ENCODE data around the gene LAMB2. TPM values are rescaled to one million over a fixed set of nuclear protein-coding genes. Genes with fewer than 3 reads are reported as not detected.
A peak's percentile ranks its signal among the peaks of the same experiment; 100 is the strongest.

Gene LAMB2
- total and polyA plus RNA-seq, 2 donors = 24.9 to 102 TPM

DNA sequence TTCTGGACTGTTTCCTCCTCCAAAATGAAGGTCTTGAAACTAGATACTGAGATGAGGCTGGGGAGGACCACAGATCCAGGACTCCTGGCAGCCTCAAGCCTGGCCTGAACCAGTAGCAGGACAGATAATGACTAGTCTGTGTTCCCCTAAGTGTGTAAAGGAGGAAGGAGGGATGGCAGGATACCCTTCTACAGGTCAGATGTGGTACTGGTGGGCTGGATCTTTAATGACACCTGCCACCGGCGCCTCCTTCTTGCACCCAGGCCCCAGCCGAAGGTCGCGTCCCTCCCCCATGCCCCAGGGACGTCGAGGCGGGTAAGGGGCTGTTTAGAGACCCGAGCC lies 12.8 kb downstream of the LAMB2 start:
- peak overlapping the region; percentile 90 to 98 for H3K4me3 ChIP-seq (ENCODE audit: low read length in 2 of 2)
- DNase-seq (ENCODE audit: low read depth in 6 of 9, low spot score in 9 of 9) = peak in 2 of 9 donors; percentile 14 to 24
- WGBS = 0% methylated on average over 9 of the region's 9 CpGs
- no peaks in the 10 kb centered on the region for H3K9me3 ChIP-seq (ENCODE audit: control insufficient read depth in 2 of 2, insufficient read depth in 1 of 2, low read length in 1 of 2)
- peaks cover 16 to 25% of the 10 kb centered on the region in 2 donors for H3K4me1 ChIP-seq (ENCODE audit: control insufficient read depth in 2 of 2, insufficient read depth in 2 of 2, low read length in 2 of 2)
- no peaks in the 10 kb centered on the region for H3K27me3 ChIP-seq (ENCODE audit: control insufficient read depth in 2 of 2, insufficient read depth in 1 of 2, low read length in 1 of 2)
- H3K36me3 ChIP-seq (ENCODE audit: control insufficient read depth in 2 of 2, insufficient read depth in 2 of 2, low read length in 1 of 2) = peaks cover 38 to 42% of the 10 kb centered on the region in 2 donors
- H3K27ac ChIP-seq (ENCODE audit: low read depth in 1 of 2, low read length in 1 of 2) = peak overlapping the region; percentile 96 to 97

DNA sequence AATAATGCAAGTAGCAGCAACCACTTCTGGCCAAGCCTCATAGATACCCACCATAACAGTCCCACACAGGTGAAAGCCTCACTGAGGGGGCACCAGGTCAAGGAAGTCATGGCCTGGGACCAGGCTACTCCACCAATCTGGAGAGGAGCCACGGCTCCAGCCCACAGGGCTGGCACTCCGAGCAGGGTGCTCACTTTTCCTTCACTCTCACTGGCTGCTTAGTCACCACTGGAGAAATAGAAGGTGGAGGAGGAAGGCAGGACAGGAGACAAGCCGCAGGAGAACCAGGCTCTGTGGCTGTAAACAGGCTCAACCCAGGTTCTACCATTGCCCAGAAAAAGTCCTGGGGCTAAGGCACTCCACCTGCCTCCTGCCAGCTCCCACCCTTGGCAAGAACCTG lies 13.4 kb downstream of the LAMB2 start:
- peaks cover 16 to 25% of the 10 kb centered on the region in 2 donors for H3K4me1 ChIP-seq (ENCODE audit: control insufficient read depth in 2 of 2, insufficient read depth in 2 of 2, low read length in 2 of 2)
- DNase-seq (ENCODE audit: low read depth in 6 of 9, low spot score in 9 of 9) = no peak
- H3K9me3 ChIP-seq (ENCODE audit: control insufficient read depth in 2 of 2, insufficient read depth in 1 of 2, low read length in 1 of 2) = no peaks in the 10 kb centered on the region
- H3K27ac ChIP-seq (ENCODE audit: low read depth in 1 of 2, low read length in 1 of 2) = no peak overlapping the region
- H3K27me3 ChIP-seq (ENCODE audit: control insufficient read depth in 2 of 2, insufficient read depth in 1 of 2, low read length in 1 of 2) = no peaks in the 10 kb centered on the region
- peaks cover 44 to 48% of the 10 kb centered on the region in 2 donors for H3K36me3 ChIP-seq (ENCODE audit: control insufficient read depth in 2 of 2, insufficient read depth in 2 of 2, low read length in 1 of 2)
- peak overlapping the region; percentile 90 to 98 for H3K4me3 ChIP-seq (ENCODE audit: low read length in 2 of 2)
- 86% methylated on average over 3 of the region's 3 CpGs for WGBS

DNA sequence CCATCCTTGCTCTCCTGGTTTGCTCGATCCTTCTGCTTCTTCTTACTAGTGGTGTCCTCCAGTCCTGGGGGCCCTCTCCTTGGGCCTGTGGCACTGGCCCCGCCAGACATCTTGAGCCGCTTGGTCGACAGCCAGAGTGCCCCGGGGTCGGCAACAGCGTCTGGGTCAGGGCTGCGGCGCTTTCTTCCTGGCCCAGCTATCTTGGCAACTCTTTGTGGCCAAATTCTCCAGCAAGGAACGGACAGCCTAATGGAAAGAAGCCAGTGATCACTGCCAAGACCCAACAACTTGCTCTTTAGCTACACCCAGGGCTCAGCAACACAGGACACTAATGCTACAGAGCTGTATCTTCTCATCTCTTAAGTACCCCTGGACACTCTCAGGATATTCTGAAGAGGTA lies 13.8 kb downstream of the LAMB2 start:
- Histone ChIP-seq H3K36me3 (ENCODE audit: control insufficient read depth in 2 of 2, insufficient read depth in 2 of 2, low read length in 1 of 2) (peaks cover 48 to 52% of the 10 kb centered on the region in 2 donors), H3K27ac (ENCODE audit: low read depth in 1 of 2, low read length in 1 of 2) (no peak overlapping the region), H3K27me3 (ENCODE audit: control insufficient read depth in 2 of 2, insufficient read depth in 1 of 2, low read length in 1 of 2) (no peaks in the 10 kb centered on the region), H3K9me3 (ENCODE audit: control insufficient read depth in 2 of 2, insufficient read depth in 1 of 2, low read length in 1 of 2) (no peaks in the 10 kb centered on the region), H3K4me3 (ENCODE audit: low read length in 2 of 2) (no peak overlapping the region), H3K4me1 (ENCODE audit: control insufficient read depth in 2 of 2, insufficient read depth in 2 of 2, low read length in 2 of 2) (peaks cover 16 to 25% of the 10 kb centered on the region in 2 donors)
- 97% methylated on average over 10 of the region's 10 CpGs for WGBS
- no peak for DNase-seq (ENCODE audit: low read depth in 6 of 9, low spot score in 9 of 9)

DNA sequence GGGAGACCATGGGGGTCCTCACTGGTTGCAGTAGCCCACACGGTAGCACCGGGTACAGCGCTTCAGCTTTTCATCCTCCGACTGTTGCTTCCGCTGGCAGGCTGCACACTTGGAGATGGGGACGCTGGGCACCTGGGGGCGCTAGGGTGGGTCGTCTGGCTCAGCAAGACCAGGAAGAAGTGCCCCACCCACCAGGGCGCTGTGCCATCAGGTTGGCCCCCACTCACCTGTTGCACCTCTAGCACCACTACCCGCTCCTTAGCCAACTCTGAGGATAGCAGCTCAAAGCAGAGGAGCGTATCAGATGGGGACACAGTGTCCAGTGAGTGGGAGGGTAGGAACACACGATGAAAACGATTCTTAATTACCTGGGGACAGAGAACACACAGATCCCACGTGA lies 20.6 kb downstream of the LAMB2 start:
- peaks cover 0 to 1% of the 10 kb centered on the region in 2 donors for H3K9me3 ChIP-seq (ENCODE audit: control insufficient read depth in 2 of 2, insufficient read depth in 1 of 2, low read length in 1 of 2)
- no peaks in the 10 kb centered on the region for H3K27me3 ChIP-seq (ENCODE audit: control insufficient read depth in 2 of 2, insufficient read depth in 1 of 2, low read length in 1 of 2)
- H3K4me3 ChIP-seq (ENCODE audit: low read length in 2 of 2) = no peak overlapping the region
- peaks cover 92 to 98% of the 10 kb centered on the region in 2 donors for H3K36me3 ChIP-seq (ENCODE audit: control insufficient read depth in 2 of 2, insufficient read depth in 2 of 2, low read length in 1 of 2)
- no peak overlapping the region for H3K27ac ChIP-seq (ENCODE audit: low read depth in 1 of 2, low read length in 1 of 2)
- no peak for DNase-seq (ENCODE audit: low read depth in 6 of 9, low spot score in 9 of 9)
- H3K4me1 ChIP-seq (ENCODE audit: control insufficient read depth in 2 of 2, insufficient read depth in 2 of 2, low read length in 2 of 2) = no peaks in the 10 kb centered on the region
- WGBS = 98% methylated on average over 14 of the region's 14 CpGs

DNA sequence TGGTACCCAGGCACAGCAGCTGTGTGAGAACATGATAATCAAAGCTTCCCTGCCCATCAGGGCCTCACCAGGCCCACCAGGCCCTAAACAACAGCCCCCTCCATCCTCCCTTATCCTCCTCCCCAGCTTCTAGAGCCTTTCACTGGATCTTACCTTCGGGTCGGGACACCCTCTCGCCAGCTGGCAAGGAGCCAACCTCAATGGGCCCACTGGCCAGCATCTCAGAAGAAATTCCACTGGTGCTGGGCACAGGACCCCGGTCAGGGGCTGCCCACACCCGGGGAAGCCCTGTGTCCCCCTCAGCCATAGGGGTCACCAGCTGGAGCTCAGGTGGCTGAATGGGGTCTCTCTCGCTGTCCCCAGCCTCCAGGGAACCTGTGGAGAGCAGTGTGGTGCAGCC lies 21.5 kb downstream of the LAMB2 start:
- 98% methylated on average over 6 of the region's 6 CpGs for WGBS
- H3K27me3 ChIP-seq (ENCODE audit: control insufficient read depth in 2 of 2, insufficient read depth in 1 of 2, low read length in 1 of 2) = no peaks in the 10 kb centered on the region
- no peak for DNase-seq (ENCODE audit: low read depth in 6 of 9, low spot score in 9 of 9)
- peaks cover 0 to 1% of the 10 kb centered on the region in 2 donors for H3K9me3 ChIP-seq (ENCODE audit: control insufficient read depth in 2 of 2, insufficient read depth in 1 of 2, low read length in 1 of 2)
- H3K27ac ChIP-seq (ENCODE audit: low read depth in 1 of 2, low read length in 1 of 2) = no peak overlapping the region
- H3K4me3 ChIP-seq (ENCODE audit: low read length in 2 of 2) = no peak overlapping the region
- peaks cover 83 to 92% of the 10 kb centered on the region in 2 donors for H3K36me3 ChIP-seq (ENCODE audit: control insufficient read depth in 2 of 2, insufficient read depth in 2 of 2, low read length in 1 of 2)
- no peaks in the 10 kb centered on the region for H3K4me1 ChIP-seq (ENCODE audit: control insufficient read depth in 2 of 2, insufficient read depth in 2 of 2, low read length in 2 of 2)

DNA sequence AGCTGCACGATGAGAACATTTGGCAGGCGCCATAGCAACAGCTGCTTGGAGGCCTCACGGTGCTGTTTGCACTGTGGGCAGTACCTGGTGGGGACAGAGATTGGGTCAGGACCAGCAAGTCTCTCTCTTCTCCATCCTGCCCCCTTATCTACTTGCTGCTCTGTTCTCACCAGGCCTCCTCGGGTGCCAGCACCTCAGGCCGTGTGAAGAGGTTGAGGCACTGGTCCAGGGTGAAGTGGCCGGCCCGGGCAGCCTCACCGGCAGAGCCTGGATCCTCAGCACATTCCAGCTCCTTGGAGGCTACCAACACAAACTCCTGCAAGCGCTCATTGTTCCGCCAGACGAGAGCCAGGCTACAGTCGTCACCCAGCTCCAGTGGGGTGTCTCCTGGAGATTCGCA lies 22.1 kb downstream of the LAMB2 start:
- DNase-seq (ENCODE audit: low read depth in 6 of 9, low spot score in 9 of 9) = no peak
- H3K36me3 ChIP-seq (ENCODE audit: control insufficient read depth in 2 of 2, insufficient read depth in 2 of 2, low read length in 1 of 2) = peaks cover 77 to 89% of the 10 kb centered on the region in 2 donors
- no peaks in the 10 kb centered on the region for H3K4me1 ChIP-seq (ENCODE audit: control insufficient read depth in 2 of 2, insufficient read depth in 2 of 2, low read length in 2 of 2)
- H3K9me3 ChIP-seq (ENCODE audit: control insufficient read depth in 2 of 2, insufficient read depth in 1 of 2, low read length in 1 of 2) = peaks cover 0 to 1% of the 10 kb centered on the region in 2 donors
- H3K4me3 ChIP-seq (ENCODE audit: low read length in 2 of 2) = no peak overlapping the region
- no peak overlapping the region for H3K27ac ChIP-seq (ENCODE audit: low read depth in 1 of 2, low read length in 1 of 2)
- no peaks in the 10 kb centered on the region for H3K27me3 ChIP-seq (ENCODE audit: control insufficient read depth in 2 of 2, insufficient read depth in 1 of 2, low read length in 1 of 2)
- WGBS = 97% methylated on average over 13 of the region's 13 CpGs

DNA sequence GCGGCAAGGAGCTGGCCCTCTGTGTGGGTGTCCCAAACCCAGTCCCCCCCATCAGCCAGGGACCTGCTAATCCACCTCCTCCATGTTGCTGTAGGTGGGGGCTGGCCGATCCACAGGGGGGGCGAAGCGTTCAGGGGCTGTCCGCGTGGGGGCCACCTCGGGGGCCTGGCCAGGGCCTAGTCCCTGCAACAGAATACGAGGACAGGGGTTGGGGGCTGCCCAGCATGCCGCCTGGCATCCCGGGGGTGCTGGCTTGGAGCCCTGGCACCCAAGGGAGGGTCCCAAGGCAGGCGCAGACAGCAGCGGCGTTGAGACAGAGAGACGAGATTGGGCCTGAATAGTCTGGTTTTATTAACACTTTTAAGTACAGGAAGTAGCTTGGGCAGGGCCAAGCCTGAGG lies 24.5 kb downstream of the LAMB2 start:
- no peak overlapping the region for H3K27ac ChIP-seq (ENCODE audit: low read depth in 1 of 2, low read length in 1 of 2)
- peaks cover 53 to 65% of the 10 kb centered on the region in 2 donors for H3K36me3 ChIP-seq (ENCODE audit: control insufficient read depth in 2 of 2, insufficient read depth in 2 of 2, low read length in 1 of 2)
- peaks cover 11 to 14% of the 10 kb centered on the region in 2 donors for H3K4me1 ChIP-seq (ENCODE audit: control insufficient read depth in 2 of 2, insufficient read depth in 2 of 2, low read length in 2 of 2)
- no peak for DNase-seq (ENCODE audit: low read depth in 6 of 9, low spot score in 9 of 9)
- no peak overlapping the region for H3K4me3 ChIP-seq (ENCODE audit: low read length in 2 of 2)
- 95% methylated on average over 14 of the region's 14 CpGs for WGBS
- peaks cover 1 to 10% of the 10 kb centered on the region in 2 donors for H3K9me3 ChIP-seq (ENCODE audit: control insufficient read depth in 2 of 2, insufficient read depth in 1 of 2, low read length in 1 of 2)
- no peaks in the 10 kb centered on the region for H3K27me3 ChIP-seq (ENCODE audit: control insufficient read depth in 2 of 2, insufficient read depth in 1 of 2, low read length in 1 of 2)

DNA sequence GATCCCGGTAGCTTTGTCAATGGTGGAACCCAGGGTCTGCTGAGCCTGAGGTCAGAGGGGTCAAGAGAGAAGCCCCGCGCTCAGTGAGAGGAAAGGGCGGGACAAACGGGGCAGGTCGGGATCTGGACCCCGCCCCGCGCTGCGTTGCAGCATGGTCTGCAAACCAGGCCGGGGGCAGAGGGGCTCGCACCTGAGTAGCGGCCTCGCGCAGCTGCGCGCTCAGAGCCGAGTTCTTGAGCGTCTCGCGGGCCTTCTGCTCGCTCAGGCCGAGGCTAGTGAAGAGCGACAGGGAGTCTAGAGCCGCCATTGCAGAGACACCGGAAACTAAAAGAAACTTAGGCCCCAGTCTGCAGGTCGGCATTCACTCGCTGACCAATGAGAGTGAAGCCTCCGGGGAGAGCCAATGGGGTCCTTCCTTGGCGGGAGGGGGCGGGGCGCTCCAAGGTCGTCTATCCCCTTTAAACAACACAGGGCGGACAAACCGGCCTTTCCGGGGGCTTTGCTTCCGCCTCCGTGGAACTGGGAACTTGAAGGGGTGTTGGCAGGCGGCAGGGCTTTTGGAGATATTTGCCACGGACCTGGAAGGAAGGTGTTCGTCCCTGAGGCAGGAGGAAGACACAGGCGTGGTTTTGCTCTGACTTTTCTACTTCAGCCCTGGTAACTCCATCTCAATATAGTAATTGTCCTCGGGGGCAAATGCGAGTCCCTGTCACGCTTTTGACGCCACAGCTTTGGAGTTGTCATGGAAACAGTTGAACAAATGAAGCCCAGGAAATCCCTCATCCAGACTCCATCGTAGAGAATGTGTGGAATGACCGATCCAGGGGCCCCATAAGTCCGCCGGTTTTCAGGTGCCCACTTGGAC lies 28.2 kb downstream of the LAMB2 start, which contains the start of gene QARS1:
Gene QARS1 (minus strand): TSS at position 331 of the 865 bp plus-strand sequence. CDS start 24 bp downstream, at position 307.
- Histone ChIP-seq H3K4me1 (ENCODE audit: control insufficient read depth in 2 of 2, insufficient read depth in 2 of 2, low read length in 2 of 2) (peaks cover 11 to 14% of the 10 kb centered on the region in 2 donors), H3K27ac (ENCODE audit: low read depth in 1 of 2, low read length in 1 of 2) (peak within 1 kb of the TSS; percentile 78 to 94), H3K4me3 (ENCODE audit: low read length in 2 of 2) (peak within 1 kb of the TSS; percentile 83 to 98), H3K36me3 (ENCODE audit: control insufficient read depth in 2 of 2, insufficient read depth in 2 of 2, low read length in 1 of 2) (peaks cover 44 to 64% of the 10 kb centered on the region in 2 donors), H3K9me3 (ENCODE audit: control insufficient read depth in 2 of 2, insufficient read depth in 1 of 2, low read length in 1 of 2) (peaks cover 0 to 10% of the 10 kb centered on the region in 2 donors), H3K27me3 (ENCODE audit: control insufficient read depth in 2 of 2, insufficient read depth in 1 of 2, low read length in 1 of 2) (no peaks in the 10 kb centered on the region)
- DNase-seq (ENCODE audit: low read depth in 6 of 9, low spot score in 9 of 9) = peak; percentile 73 to 95 (median 87)
- WGBS = 3% methylated on average over 50 of the region's 50 CpGs

DNA sequence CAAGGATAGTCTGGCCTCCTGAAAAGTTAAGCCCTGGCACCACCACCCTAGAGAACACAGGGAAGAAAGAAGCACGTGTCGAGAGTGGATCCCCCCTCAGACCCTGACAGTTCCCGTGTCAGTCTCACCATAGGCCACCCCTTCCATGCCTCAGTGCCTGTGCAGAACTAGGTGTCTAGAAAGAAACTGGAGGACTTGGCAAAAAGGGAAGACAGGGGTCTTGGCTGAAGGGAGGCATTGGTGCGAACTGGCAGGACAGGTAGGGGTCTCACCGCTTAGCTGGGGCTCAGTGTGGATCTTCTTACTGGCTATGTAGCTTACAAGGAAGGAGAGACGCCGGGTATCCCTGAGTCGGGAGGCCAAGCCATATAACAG lies 28.8 kb downstream of the LAMB2 start:
- peak overlapping the region; percentile 78 to 94 for H3K27ac ChIP-seq (ENCODE audit: low read depth in 1 of 2, low read length in 1 of 2)
- H3K36me3 ChIP-seq (ENCODE audit: control insufficient read depth in 2 of 2, insufficient read depth in 2 of 2, low read length in 1 of 2) = peaks cover 44 to 64% of the 10 kb centered on the region in 2 donors
- H3K9me3 ChIP-seq (ENCODE audit: control insufficient read depth in 2 of 2, insufficient read depth in 1 of 2, low read length in 1 of 2) = peaks cover 0 to 10% of the 10 kb centered on the region in 2 donors
- DNase-seq (ENCODE audit: low read depth in 6 of 9, low spot score in 9 of 9) = no peak
- no peaks in the 10 kb centered on the region for H3K27me3 ChIP-seq (ENCODE audit: control insufficient read depth in 2 of 2, insufficient read depth in 1 of 2, low read length in 1 of 2)
- H3K4me1 ChIP-seq (ENCODE audit: control insufficient read depth in 2 of 2, insufficient read depth in 2 of 2, low read length in 2 of 2) = peaks cover 11 to 14% of the 10 kb centered on the region in 2 donors
- peak overlapping the region; percentile 83 to 98 for H3K4me3 ChIP-seq (ENCODE audit: low read length in 2 of 2)
- WGBS = 8% methylated on average over 8 of the region's 8 CpGs
